Neural crest cell (in vitro differentiated cells): ENCODE measurements around the gene TRIM29. TPM values are rescaled to one million over a fixed set of nuclear protein-coding genes. Genes with fewer than 3 reads are reported as not detected.

ENCODE experiments used
- DNase-seq: peaks from one replicate; pipeline ENCODE4 v3.0.0; 2021; ENCODE audit warnings: low read depth, mixed read lengths, low spot score
- H3K27ac Mint-ChIP-seq: one replicate; pipeline ENCODE4 v1.8.0; 2021; ENCODE audit warnings: mild to moderate bottlenecking, mixed read lengths; ENCODE audit not compliant: unreplicated experiment
- H3K27me3 Mint-ChIP-seq: 2 replicates; pipeline ENCODE4 v1.8.0; 2021; ENCODE audit warnings: low read depth, mild to moderate bottlenecking, mixed read lengths
- H3K36me3 Mint-ChIP-seq: 2 replicates; pipeline ENCODE4 v1.8.0; 2021; ENCODE audit warnings: low read depth, mild to moderate bottlenecking, mixed read lengths
- H3K4me1 Mint-ChIP-seq: 2 replicates; pipeline ENCODE4 v1.8.0; 2021; ENCODE audit warnings: mixed read lengths
- H3K4me3 Mint-ChIP-seq: one replicate; pipeline ENCODE4 v1.8.0; 2021; ENCODE audit warnings: mild to moderate bottlenecking, mixed read lengths
- H3K9me3 Mint-ChIP-seq: 2 replicates; pipeline ENCODE4 v1.8.0; 2021; ENCODE audit warnings: mixed read lengths
- CTCF ChIP-seq: fragments of 200-600 bp; sonication (generic); conservative IDR thresholded peaks from 2 replicates; pipeline ENCODE4 v1.5.0; 2021; ENCODE audit warnings: antibody characterized with exemption, mild to moderate bottlenecking
- total RNA-seq: library from RNA; stranded (reverse); gene quantifications from 2 replicates; pipeline ENCODE4 v1.2.1, GENCODE V29; 2021

TRIM29 gene
- total RNA-seq, 1 donor from 2014 or later: not detected

GRCh38 chr11:120074076-120074475 lies 63.8 kb downstream of the TRIM29 start:
- no peak for TF ChIP-seq CTCF
- peaks cover 26% of the 10 kb centered on the region for H3K27me3 Mint-ChIP-seq
- no peak overlapping the region for H3K4me3 Mint-ChIP-seq
- H3K4me1 Mint-ChIP-seq: peaks cover 4% of the 10 kb centered on the region
- no peak for DNase-seq
- no peak overlapping the region for H3K27ac Mint-ChIP-seq
- no peaks in the 10 kb centered on the region for H3K36me3 Mint-ChIP-seq
- no peaks in the 10 kb centered on the region for H3K9me3 Mint-ChIP-seq

DNA sequence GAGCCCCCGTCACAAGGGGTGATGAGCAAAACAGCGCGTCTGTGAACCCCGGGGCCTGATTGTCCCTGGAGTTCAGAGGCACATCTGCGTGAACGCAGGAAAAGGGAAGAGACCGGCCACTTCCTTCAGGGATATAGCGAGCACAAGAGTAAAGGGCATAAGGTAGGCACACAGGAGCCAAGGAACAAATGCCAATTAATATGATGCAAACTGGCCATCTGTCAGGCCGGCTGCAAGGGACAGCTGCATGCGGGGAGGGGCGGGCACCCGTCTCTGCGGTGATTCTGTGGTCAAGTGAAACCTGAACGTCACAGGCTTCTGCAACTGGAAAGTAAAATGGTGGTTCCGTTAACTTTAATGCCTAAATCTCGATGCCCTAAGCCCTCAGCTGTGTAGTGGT lies 64.7 kb downstream of the TRIM29 start:
- no peaks in the 10 kb centered on the region for H3K36me3 Mint-ChIP-seq
- peaks cover 7% of the 10 kb centered on the region for H3K4me1 Mint-ChIP-seq
- no peak overlapping the region for H3K4me3 Mint-ChIP-seq
- no peak overlapping the region for H3K27ac Mint-ChIP-seq
- TF ChIP-seq CTCF: no peak
- H3K27me3 Mint-ChIP-seq: peaks cover 18% of the 10 kb centered on the region
- H3K9me3 Mint-ChIP-seq: no peaks in the 10 kb centered on the region
- no peak for DNase-seq

GRCh38 chr11:120068114-120068573 lies 69.8 kb downstream of the TRIM29 start:
- H3K4me3 Mint-ChIP-seq: no peak overlapping the region

GRCh38 chr11:120067438-120068113 lies 70.3 kb downstream of the TRIM29 start:
- peak overlapping the region; percentile 10 for H3K27ac Mint-ChIP-seq
- H3K27me3 Mint-ChIP-seq: peaks cover 7% of the 10 kb centered on the region
- no peak for DNase-seq
- TF ChIP-seq CTCF: no peak
- no peak overlapping the region for H3K4me3 Mint-ChIP-seq
- peaks cover 13% of the 10 kb centered on the region for H3K4me1 Mint-ChIP-seq
- no peaks in the 10 kb centered on the region for H3K9me3 Mint-ChIP-seq
- no peaks in the 10 kb centered on the region for H3K36me3 Mint-ChIP-seq

More at GRCh38 chr11:120068114-120068573, 69.8 kb downstream of the TRIM29 start:
- TF ChIP-seq CTCF: no peak
- DNase-seq: no peak
- no peak overlapping the region for H3K27ac Mint-ChIP-seq
- H3K27me3 Mint-ChIP-seq: peaks cover 7% of the 10 kb centered on the region
- no peaks in the 10 kb centered on the region for H3K36me3 Mint-ChIP-seq
- H3K9me3 Mint-ChIP-seq: no peaks in the 10 kb centered on the region
- H3K4me1 Mint-ChIP-seq: peaks cover 13% of the 10 kb centered on the region

GRCh38 chr11:120066738-120067437 lies 71.0 kb downstream of the TRIM29 start:
- no peak overlapping the region for H3K4me3 Mint-ChIP-seq
- H3K4me1 Mint-ChIP-seq: peaks cover 18% of the 10 kb centered on the region
- no peak for DNase-seq
- TF ChIP-seq CTCF: no peak
- peaks cover 7% of the 10 kb centered on the region for H3K27me3 Mint-ChIP-seq
- H3K27ac Mint-ChIP-seq: no peak overlapping the region
- no peaks in the 10 kb centered on the region for H3K36me3 Mint-ChIP-seq
- no peaks in the 10 kb centered on the region for H3K9me3 Mint-ChIP-seq
